Naive thymus-derived CD4-positive, alpha-beta T cell (primary cell): ENCODE measurements around the gene FAM228B. TPM values are rescaled to one million over a fixed set of nuclear protein-coding genes. Genes with fewer than 3 reads are reported as not detected.
"Not testable (repeated sequence)": the region's sequence is repeated elsewhere in the genome, so short reads cannot be mapped to it uniquely, and the experiment has no call there.

Experiments used
- ATAC-seq: fragments of 150-1000 bp; cut with Tn5 transposase; 2 replicates; pipeline ENCODE4 v1.10.0; 2021; ENCODE audit warnings: mild to moderate bottlenecking, moderate library complexity
- CTCF ChIA-PET: fragments of 350-600 bp; sonication (Branson Sonifier 250); formaldehyde crosslinking; loops from one replicate; lab custom pipeline; 2021; ENCODE audit warnings: antibody characterized with exemption; lab: Charles Lee
- POLR2A ChIA-PET: fragments of 350-600 bp; sonication (Branson Sonifier 250); formaldehyde crosslinking; loops from one replicate; lab custom pipeline; 2021; ENCODE audit warnings: antibody characterized with exemption, inconsistent platforms; lab: Charles Lee
- DNase-seq, 9 donors: peaks; one replicate each; pipeline versions ENCODE4 v3.0.0 to v3.0.0-alpha.2; 2020 to 2022; ENCODE audit warnings: mixed read lengths in 1 of 9
- H3K27ac ChIP-seq: one replicate; pipeline ENCODE4 v1.7.0; 2013; ENCODE audit warnings: mild to moderate bottlenecking, low read depth, low read length, moderate library complexity
- H3K27me3 ChIP-seq, 2 donors: one replicate each; pipeline ENCODE4 v1.7.0; 2013; ENCODE audit warnings: low read length in 2 of 2, mild to moderate bottlenecking in 2 of 2, moderate library complexity in 2 of 2; ENCODE audit not compliant: control insufficient read depth in 2 of 2, insufficient read depth in 2 of 2
- H3K36me3 ChIP-seq, 3 experiments: 1 replicate in 2 of 3; 2 replicates in 1 of 3; pipeline ENCODE4 v1.7.0; 2013; ENCODE audit warnings: low read length in 3 of 3, mild to moderate bottlenecking in 3 of 3, moderate library complexity in 1 of 3; ENCODE audit not compliant: insufficient read depth in 3 of 3, control insufficient read depth in 2 of 3
- H3K4me1 ChIP-seq, 2 donors: one replicate each; pipeline ENCODE4 v1.7.0; 2013; ENCODE audit warnings: low read length in 2 of 2, mild to moderate bottlenecking in 2 of 2, moderate library complexity in 1 of 2; ENCODE audit not compliant: control insufficient read depth in 2 of 2, insufficient read depth in 2 of 2
- H3K4me3 ChIP-seq: 2 replicates; pipeline ENCODE4 v1.7.0; 2013; ENCODE audit warnings: mild to moderate bottlenecking, low read length
- H3K9me3 ChIP-seq, 3 experiments: 1 replicate in 2 of 3; 2 replicates in 1 of 3; pipeline ENCODE4 v1.7.0; 2013; ENCODE audit warnings: low read length in 3 of 3; ENCODE audit not compliant: control insufficient read depth in 2 of 3
- H3K27ac Mint-ChIP-seq, 9 donors: one replicate each; pipeline ENCODE4 v1.8.0; 2020 to 2022; ENCODE audit warnings: mixed read lengths in 9 of 9, mild to moderate bottlenecking in 8 of 9, moderate library complexity in 5 of 9, inconsistent platforms in 2 of 9
- H3K27me3 Mint-ChIP-seq, 5 donors: one replicate each; pipeline ENCODE4 v1.8.0; 2021 to 2022; ENCODE audit warnings: mixed read lengths in 5 of 5, mild to moderate bottlenecking in 1 of 5
- H3K36me3 Mint-ChIP-seq, 5 donors: one replicate each; pipeline ENCODE4 v1.8.0; 2020 to 2022; ENCODE audit warnings: mixed read lengths in 5 of 5, mild to moderate bottlenecking in 3 of 5, inconsistent platforms in 1 of 5
- H3K4me1 Mint-ChIP-seq, 7 donors: one replicate each; pipeline ENCODE4 v1.8.0; 2020 to 2022; ENCODE audit warnings: mixed read lengths in 7 of 7, mild to moderate bottlenecking in 3 of 7, inconsistent platforms in 1 of 7
- H3K4me3 Mint-ChIP-seq, 10 donors: one replicate each; pipeline ENCODE4 v1.8.0; 2020 to 2022; ENCODE audit warnings: mild to moderate bottlenecking in 10 of 10, mixed read lengths in 10 of 10, moderate library complexity in 6 of 10, inconsistent platforms in 2 of 10
- H3K9me3 Mint-ChIP-seq, 11 donors: one replicate each; pipeline ENCODE4 v1.8.0; 2020 to 2022; ENCODE audit warnings: mixed read lengths in 11 of 11, mild to moderate bottlenecking in 4 of 11, inconsistent platforms in 1 of 11, moderate library complexity in 1 of 11
- intact Hi-C, 2 donors: fragments of 100-400 bp; cut with micrococcal nuclease; formaldehyde crosslinking; loops; one replicate each; pipeline ENCODE4 v1.15.1; 2023
- polyA plus RNA-seq, 2 donors: library from polyadenylated mRNA; unstranded; fragments of 300-500 nt; fragmentation: Illumina TruSeq; gene quantifications; one replicate each; pipeline ENCODE4 v1.2.3, GENCODE V29; 2021
- total RNA-seq, 6 experiments: library from RNA in 5 of 6; stranded (reverse) in 5 of 6; gene quantifications; 1 replicate in 5 of 6; 2 replicates in 1 of 6; pipeline ENCODE4 v1.2.3 and lab custom pipeline; 2021 to 2026

FAM228B gene
- total and polyA plus RNA-seq, 7 experiments from 2014 or later = 5.2 to 27.5 (median 19.1) TPM

DNA sequence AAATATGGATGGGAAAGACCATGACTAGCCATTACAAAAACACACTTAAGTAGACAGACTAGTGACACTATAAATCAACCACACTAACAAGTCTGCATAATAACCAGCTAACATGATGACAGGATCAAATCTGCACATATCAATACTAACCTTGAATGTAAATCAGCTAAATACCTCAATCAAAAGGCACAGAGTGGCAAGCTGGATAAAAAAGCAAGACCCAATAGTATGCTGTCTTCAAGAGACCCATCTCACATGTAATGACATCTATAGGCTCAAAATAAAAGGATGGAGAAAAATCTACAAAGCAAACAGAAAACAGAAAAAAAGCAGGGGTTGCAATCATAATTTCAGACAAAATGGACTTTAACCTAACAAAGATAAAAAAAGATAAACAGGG lies 16.5 kb upstream of the FAM228B start:
- no peak for ATAC-seq
- CTCF ChIA-PET = no interaction called here

GRCh38 chr2:24107336-24107735 lies 15.9 kb upstream of the FAM228B start:
- no peak overlapping the region for H3K27ac Mint-ChIP-seq
- no peak overlapping the region for H3K4me3 ChIP-seq
- ATAC-seq = no peak

More for the DNA sequence above, 16.5 kb upstream of the FAM228B start:
- Mint-ChIP-seq H3K36me3 (peaks cover 10 to 44% (median 28%) of the 10 kb centered on the region in 5 donors), H3K4me3 (no peak overlapping the region), H3K4me1 (no peaks in the 10 kb centered on the region), H3K9me3 (peaks cover 9 to 52% (median 21%) of the 10 kb centered on the region in 11 donors), H3K27ac (no peak overlapping the region), H3K27me3 (peaks cover 0 to 13% (median 0%) of the 10 kb centered on the region in 5 donors)
- Histone ChIP-seq H3K27ac (no peak overlapping the region), H3K27me3 (no peaks in the 10 kb centered on the region), H3K9me3 (no peaks in the 10 kb centered on the region), H3K36me3 (peaks cover 0 to 8% (median 0%) of the 10 kb centered on the region in 3 experiments), H3K4me1 (no peaks in the 10 kb centered on the region), H3K4me3 (no peak overlapping the region)
- intact Hi-C loops = no loop called here
- POLR2A ChIA-PET = no interaction called here
- no peak for DNase-seq

GRCh38 chr2:24109431-24109830 lies 13.8 kb upstream of the FAM228B start:
- intact Hi-C loops, CTCF ChIA-PET, ATAC-seq, H3K4me3 ChIP-seq, H3K27ac ChIP-seq, H3K9me3 ChIP-seq, DNase-seq, H3K4me1 Mint-ChIP-seq, H3K36me3 ChIP-seq, H3K27ac Mint-ChIP-seq, POLR2A ChIA-PET, H3K27me3 ChIP-seq, H3K4me3 Mint-ChIP-seq, H3K4me1 ChIP-seq: not testable (repeated sequence)
- Mint-ChIP-seq H3K27me3 (peaks cover 0 to 13% (median 0%) of the 10 kb centered on the region in 5 donors), H3K36me3 (peaks cover 15 to 35% (median 22%) of the 10 kb centered on the region in 5 donors), H3K9me3 (peaks cover 12 to 42% (median 21%) of the 10 kb centered on the region in 11 donors)

More at GRCh38 chr2:24107336-24107735, 15.9 kb upstream of the FAM228B start:
- no peak overlapping the region for H3K4me3 Mint-ChIP-seq
- CTCF ChIA-PET = no interaction called here
- H3K27me3 Mint-ChIP-seq = peaks cover 0 to 13% (median 0%) of the 10 kb centered on the region in 5 donors
- POLR2A ChIA-PET = no interaction called here
- intact Hi-C loops = no loop called here
- Histone ChIP-seq H3K27ac (no peak overlapping the region), H3K4me1 (no peaks in the 10 kb centered on the region), H3K27me3 (no peaks in the 10 kb centered on the region), H3K9me3 (no peaks in the 10 kb centered on the region), H3K36me3 (peaks cover 0 to 8% (median 0%) of the 10 kb centered on the region in 3 experiments)
- peaks cover 10 to 38% (median 23%) of the 10 kb centered on the region in 5 donors for H3K36me3 Mint-ChIP-seq
- H3K9me3 Mint-ChIP-seq = peaks cover 9 to 52% (median 21%) of the 10 kb centered on the region in 11 donors
- H3K4me1 Mint-ChIP-seq = no peaks in the 10 kb centered on the region
- no peak for DNase-seq

DNA sequence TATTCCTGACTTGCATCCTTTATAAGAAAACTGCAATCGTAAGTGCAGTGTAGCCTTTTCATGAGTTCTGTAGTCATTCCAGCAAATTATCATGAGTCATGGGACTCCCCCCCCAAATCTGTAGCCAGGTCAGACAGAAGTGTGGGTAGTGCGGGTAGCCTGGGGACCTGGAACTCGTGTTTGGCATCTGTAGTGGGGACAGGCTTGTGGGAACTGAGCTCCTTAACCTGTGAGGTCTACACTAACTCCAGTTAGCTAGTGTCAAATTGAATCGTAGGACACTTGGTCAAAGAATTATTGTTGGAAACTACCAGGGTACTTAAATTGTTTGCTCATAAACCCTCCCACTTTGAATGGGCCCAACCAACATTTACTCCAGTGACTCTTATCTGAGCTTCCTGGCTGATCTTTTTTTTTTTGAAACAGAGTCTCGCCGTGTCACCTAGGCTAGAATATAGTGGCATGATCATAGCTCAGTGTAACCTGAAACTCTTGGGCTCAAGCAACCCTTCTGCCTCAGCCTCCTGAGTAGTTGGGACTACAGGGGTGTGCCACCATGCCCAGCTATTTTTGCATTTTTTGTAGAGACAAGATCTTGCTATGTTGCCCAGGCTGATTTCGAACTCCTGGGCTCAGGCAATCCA lies 12.5 kb upstream of the FAM228B start:
- Mint-ChIP-seq H3K27me3 (peaks cover 0 to 13% (median 0%) of the 10 kb centered on the region in 5 donors), H3K9me3 (peaks cover 6 to 32% (median 18%) of the 10 kb centered on the region in 11 donors), H3K4me1 (peaks cover 0 to 1% (median 0%) of the 10 kb centered on the region in 7 donors), H3K4me3 (no peak overlapping the region), H3K36me3 (peaks cover 12 to 30% (median 16%) of the 10 kb centered on the region in 5 donors), H3K27ac (no peak overlapping the region)
- Histone ChIP-seq H3K4me3 (no peak overlapping the region), H3K27me3 (no peaks in the 10 kb centered on the region), H3K27ac (no peak overlapping the region), H3K9me3 (no peaks in the 10 kb centered on the region), H3K4me1 (no peaks in the 10 kb centered on the region), H3K36me3 (no peaks in the 10 kb centered on the region)
- intact Hi-C loops = no loop called here
- ChIA-PET CTCF (interaction anchor here (0.6 kb wide), 1 partner anchor 324 kb away, joined by 3 read pairs; no protein-coding TSS in a partner anchor), POLR2A (no interaction called here)
- no peak for ATAC-seq
- DNase-seq = no peak

- peaks cover 11 to 28% (median 12%) of the 10 kb centered on the region in 5 donors for H3K36me3 Mint-ChIP-seq
- intact Hi-C loops = no loop called here
- no peaks in the 10 kb centered on the region for H3K27me3 ChIP-seq
- no peak overlapping the region for H3K4me3 Mint-ChIP-seq
- peaks cover 0 to 1% (median 0%) of the 10 kb centered on the region in 7 donors for H3K4me1 Mint-ChIP-seq
- ChIA-PET CTCF (interaction anchor here (0.6 kb wide), 1 partner anchor 287 kb away, joined by 3 read pairs; no protein-coding TSS in a partner anchor), POLR2A (interaction anchor here (0.6 kb wide), 1 partner anchor 43 kb away, joined by 3 read pairs; no protein-coding TSS in a partner anchor)
- peaks cover 0 to 12% (median 0%) of the 10 kb centered on the region in 5 donors for H3K27me3 Mint-ChIP-seq
- peaks cover 6 to 27% (median 15%) of the 10 kb centered on the region in 11 donors for H3K9me3 Mint-ChIP-seq
- H3K27ac ChIP-seq = no peak overlapping the region
- ATAC-seq = no peak
- no peaks in the 10 kb centered on the region for H3K36me3 ChIP-seq
- no peaks in the 10 kb centered on the region for H3K4me1 ChIP-seq
- H3K9me3 ChIP-seq = no peaks in the 10 kb centered on the region
- no peak overlapping the region for H3K27ac Mint-ChIP-seq
- DNase-seq = no peak
- H3K4me3 ChIP-seq = no peak overlapping the region
Measured at GRCh38 chr2:24111407-24111901, 11.8 kb upstream of the FAM228B start.

GRCh38 chr2:24115057-24115456 lies 8.2 kb upstream of the FAM228B start:
- no peak for DNase-seq
- no peaks in the 10 kb centered on the region for H3K4me1 ChIP-seq
- no peaks in the 10 kb centered on the region for H3K36me3 ChIP-seq
- no peak for ATAC-seq
- Mint-ChIP-seq H3K9me3 (peaks cover 0 to 4% (median 0%) of the 10 kb centered on the region in 11 donors), H3K36me3 (peaks cover 0 to 20% (median 6%) of the 10 kb centered on the region in 5 donors), H3K4me3 (no peak overlapping the region), H3K4me1 (peaks cover 0 to 1% (median 0%) of the 10 kb centered on the region in 7 donors), H3K27ac (no peak overlapping the region), H3K27me3 (no peaks in the 10 kb centered on the region)
- ChIA-PET CTCF (no interaction called here), POLR2A (no interaction called here)
- H3K9me3 ChIP-seq = no peaks in the 10 kb centered on the region
- no peak overlapping the region for H3K4me3 ChIP-seq
- no peak overlapping the region for H3K27ac ChIP-seq
- H3K27me3 ChIP-seq = no peaks in the 10 kb centered on the region
- intact Hi-C loops = no loop called here
